ENCODE data around the gene AGR2. TPM values are rescaled to one million over a fixed set of nuclear protein-coding genes. Genes with fewer than 3 reads are reported as not detected.
"Not testable (repeated sequence)": the region's sequence is repeated elsewhere in the genome, so short reads cannot be mapped to it uniquely, and the experiment has no call there.

AGR2 gene
- total RNA-seq, 1 donor from 2014 or later = not detected

DNA sequence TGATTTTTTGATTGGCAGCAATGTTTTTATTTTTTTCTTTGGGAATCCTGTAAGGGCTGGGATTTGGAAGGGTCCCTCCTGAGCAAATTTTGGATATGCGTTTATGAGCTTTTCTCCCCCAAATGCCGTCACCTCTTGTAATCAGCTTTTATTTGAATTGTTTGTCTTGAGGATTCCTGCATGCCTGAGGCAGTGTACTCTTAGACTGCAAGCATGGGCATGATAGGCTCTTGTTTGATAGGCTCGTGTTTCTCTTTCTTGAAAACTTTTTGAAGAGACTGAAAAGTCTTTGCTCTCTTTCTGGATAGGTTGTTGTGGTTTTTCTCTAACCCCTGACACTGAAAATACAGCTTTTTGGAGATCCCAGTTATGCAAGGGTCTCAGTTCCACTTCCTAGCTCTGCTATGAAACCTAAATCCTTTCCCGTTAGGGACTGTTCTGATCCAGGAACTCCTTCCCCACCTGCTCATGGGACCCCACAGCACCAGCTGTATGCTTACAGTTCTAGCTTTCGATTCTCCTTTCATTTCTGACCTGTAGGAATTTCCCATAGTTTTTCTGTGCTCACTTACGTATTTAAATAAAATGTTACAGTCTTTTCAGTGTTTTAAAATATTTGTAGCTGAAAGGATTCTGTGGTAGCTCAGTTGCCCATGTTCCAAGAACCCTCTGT, 34.0 kb downstream of the AGR2 start:
- Mint-ChIP-seq H3K27ac (ENCODE audit: unreplicated experiment) (no peak overlapping the region), H3K9me3 (ENCODE audit: unreplicated experiment) (no peaks in the 10 kb centered on the region), H3K36me3 (ENCODE audit: low read depth, unreplicated experiment) (no peaks in the 10 kb centered on the region), H3K4me3 (ENCODE audit: unreplicated experiment) (no peak overlapping the region), H3K4me1 (ENCODE audit: low read depth, unreplicated experiment) (peaks cover 8% of the 10 kb centered on the region), H3K27me3 (ENCODE audit: low read depth, unreplicated experiment) (no peaks in the 10 kb centered on the region)
- Histone ChIP-seq H3K9ac (ENCODE audit: low read length) (no peak overlapping the region), H2AFZ (ENCODE audit: low read depth, low read length) (no peak overlapping the region), H4K20me1 (ENCODE audit: insufficient read depth, low read length) (peaks cover 18% of the 10 kb centered on the region), H3K27ac (ENCODE audit: low read depth, low read length) (no peak overlapping the region), H3K36me3 (ENCODE audit: insufficient read depth, low read length) (no peaks in the 10 kb centered on the region), H3K9me3 (ENCODE audit: insufficient read depth, low read depth, low read length) (no peaks in the 10 kb centered on the region), H3K4me1 (ENCODE audit: insufficient read depth, low read length) (no peaks in the 10 kb centered on the region), H3K27me3 (ENCODE audit: insufficient read depth, low read length) (no peaks in the 10 kb centered on the region), H3K79me2 (ENCODE audit: insufficient read depth, low read length) (peaks cover 46% of the 10 kb centered on the region), H3K4me3 (ENCODE audit: insufficient read depth, low read depth, low read length) (no peak overlapping the region), H3K4me2 (ENCODE audit: low read length) (no peak overlapping the region)
- no peak for DNase-seq (ENCODE audit: low read depth)
- FAIRE-seq = peak; percentile 5
- TF ChIP-seq CTCF (IDR thresholded peaks at IDR 0.05; ENCODE audit: insufficient read depth, low read depth, low read length) (no peak), EZH2 (IDR thresholded peaks at IDR 0.05; ENCODE audit: insufficient read depth, low read length) (no peak)

GRCh38 chr7:16769994-16770393, 34.8 kb downstream of the AGR2 start:
- H3K4me1 ChIP-seq (ENCODE audit: insufficient read depth, low read length); H3K4me2 ChIP-seq (ENCODE audit: low read length); FAIRE-seq; H3K4me3 Mint-ChIP-seq (ENCODE audit: unreplicated experiment); H3K27ac Mint-ChIP-seq (ENCODE audit: unreplicated experiment); H3K27me3 ChIP-seq (ENCODE audit: insufficient read depth, low read length); H3K9me3 ChIP-seq (ENCODE audit: insufficient read depth, low read depth, low read length); H3K4me1 Mint-ChIP-seq (ENCODE audit: low read depth, unreplicated experiment); H3K36me3 ChIP-seq (ENCODE audit: insufficient read depth, low read length); H3K36me3 Mint-ChIP-seq (ENCODE audit: low read depth, unreplicated experiment); H3K4me3 ChIP-seq (ENCODE audit: insufficient read depth, low read depth, low read length); H3K9me3 Mint-ChIP-seq (ENCODE audit: unreplicated experiment); H3K27me3 Mint-ChIP-seq (ENCODE audit: low read depth, unreplicated experiment); H3K27ac ChIP-seq (ENCODE audit: low read depth, low read length); H2AFZ ChIP-seq (ENCODE audit: low read depth, low read length); DNase-seq (ENCODE audit: low read depth); H3K9ac ChIP-seq (ENCODE audit: low read length): not testable (repeated sequence)
- H3K79me2 ChIP-seq (ENCODE audit: insufficient read depth, low read length) = peaks cover 45% of the 10 kb centered on the region
- H4K20me1 ChIP-seq (ENCODE audit: insufficient read depth, low read length) = peaks cover 18% of the 10 kb centered on the region

- peaks cover 64% of the 10 kb centered on the region for H3K79me2 ChIP-seq (ENCODE audit: insufficient read depth, low read length)
- H3K27me3 ChIP-seq (ENCODE audit: insufficient read depth, low read length) = no peaks in the 10 kb centered on the region
- no peak overlapping the region for H2AFZ ChIP-seq (ENCODE audit: low read depth, low read length)
- H3K27ac Mint-ChIP-seq (ENCODE audit: unreplicated experiment) = no peak overlapping the region
- H3K27ac ChIP-seq (ENCODE audit: low read depth, low read length) = no peak overlapping the region
- no peaks in the 10 kb centered on the region for H3K4me1 ChIP-seq (ENCODE audit: insufficient read depth, low read length)
- no peak for TF ChIP-seq EZH2 (IDR thresholded peaks at IDR 0.05; ENCODE audit: insufficient read depth, low read length)
- TF ChIP-seq CTCF (IDR thresholded peaks at IDR 0.05; ENCODE audit: insufficient read depth, low read depth, low read length) = no peak
- peaks cover 3% of the 10 kb centered on the region for H4K20me1 ChIP-seq (ENCODE audit: insufficient read depth, low read length)
- no peaks in the 10 kb centered on the region for H3K36me3 ChIP-seq (ENCODE audit: insufficient read depth, low read length)
- no peak overlapping the region for H3K4me2 ChIP-seq (ENCODE audit: low read length)
- FAIRE-seq (no peak), DNase-seq (ENCODE audit: low read depth) (no peak)
- no peak overlapping the region for H3K9ac ChIP-seq (ENCODE audit: low read length)
- no peak overlapping the region for H3K4me3 Mint-ChIP-seq (ENCODE audit: unreplicated experiment)
- no peak overlapping the region for H3K4me3 ChIP-seq (ENCODE audit: insufficient read depth, low read depth, low read length)
- H3K9me3 Mint-ChIP-seq (ENCODE audit: unreplicated experiment) = no peaks in the 10 kb centered on the region
- peaks cover 6% of the 10 kb centered on the region for H3K36me3 Mint-ChIP-seq (ENCODE audit: low read depth, unreplicated experiment)
- no peaks in the 10 kb centered on the region for H3K9me3 ChIP-seq (ENCODE audit: insufficient read depth, low read depth, low read length)
- no peaks in the 10 kb centered on the region for H3K4me1 Mint-ChIP-seq (ENCODE audit: low read depth, unreplicated experiment)
- H3K27me3 Mint-ChIP-seq (ENCODE audit: low read depth, unreplicated experiment) = no peaks in the 10 kb centered on the region
Measured at GRCh38 chr7:16765436-16765859, 39.4 kb downstream of the AGR2 start.
